ENCODE results near the gene RYR2.
"Not testable (repeated sequence)": the region's sequence is repeated elsewhere in the genome, so short reads cannot be mapped to it uniquely, and the experiment has no call there.

Gene RYR2

GRCh38 chr1:237270353-237270752 is 228.4 kb downstream of the RYR2 start:
- no peak overlapping the region for H3K4me3 ChIP-seq (replicated peaks; ENCODE audit: low read depth, low read length)
- TF ChIP-seq CTCF (IDR thresholded peaks at IDR 0.05; ENCODE audit: low read length, missing control alignments): no peak
- no peak for DNase-seq (ENCODE audit: low read depth)

- H3K4me3 ChIP-seq (replicated peaks; ENCODE audit: low read depth, low read length); DNase-seq (ENCODE audit: low read depth): not testable (repeated sequence)
Measured at GRCh38 chr1:237277994-237278393, 236.0 kb downstream of the RYR2 start.

- TF ChIP-seq CTCF (IDR thresholded peaks at IDR 0.05; ENCODE audit: low read length, missing control alignments): no peak
- H3K4me3 ChIP-seq (replicated peaks; ENCODE audit: low read depth, low read length): no peak overlapping the region
- no peak for DNase-seq (ENCODE audit: low read depth)
Measured at GRCh38 chr1:237279629-237280028, 237.6 kb downstream of the RYR2 start.

- DNase-seq (ENCODE audit: low read depth): no peak
- no peak overlapping the region for H3K4me3 ChIP-seq (replicated peaks; ENCODE audit: low read depth, low read length)
- TF ChIP-seq CTCF (IDR thresholded peaks at IDR 0.05; ENCODE audit: low read length, missing control alignments): no peak
Measured at GRCh38 chr1:237281481-237281880, 239.5 kb downstream of the RYR2 start.

GRCh38 chr1:237282208-237282783 is 240.3 kb downstream of the RYR2 start:
- TF ChIP-seq CTCF (IDR thresholded peaks at IDR 0.05; ENCODE audit: low read length, missing control alignments): no peak
- no peak overlapping the region for H3K4me3 ChIP-seq (replicated peaks; ENCODE audit: low read depth, low read length)
- no peak for DNase-seq (ENCODE audit: low read depth)

- no peak for DNase-seq (ENCODE audit: low read depth)
- no peak overlapping the region for H3K4me3 ChIP-seq (replicated peaks; ENCODE audit: low read depth, low read length)
- no peak for TF ChIP-seq CTCF (IDR thresholded peaks at IDR 0.05; ENCODE audit: low read length, missing control alignments)
Measured at GRCh38 chr1:237287876-237288521, 246.0 kb downstream of the RYR2 start.

GRCh38 chr1:237293804-237294203 is 251.8 kb downstream of the RYR2 start:
- no peak for TF ChIP-seq CTCF (IDR thresholded peaks at IDR 0.05; ENCODE audit: low read length, missing control alignments)
- DNase-seq (ENCODE audit: low read depth): no peak
- no peak overlapping the region for H3K4me3 ChIP-seq (replicated peaks; ENCODE audit: low read depth, low read length)
